HFFc6 (cell line): ENCODE measurements around the gene DSC3. TPM values are rescaled to one million over a fixed set of nuclear protein-coding genes. Genes with fewer than 3 reads are reported as not detected.

Experiments used
- DNase-seq: peaks from one replicate; pipeline ENCODE4 v3.0.0-alpha.2; 2018
- H3K27ac Mint-ChIP-seq: 2 replicates; pipeline ENCODE4 v1.8.0; 2020; ENCODE audit warnings: mild to moderate bottlenecking, mixed read lengths
- H3K27me3 Mint-ChIP-seq: 2 replicates; pipeline ENCODE4 v1.8.0; 2021; ENCODE audit warnings: mild to moderate bottlenecking, moderate library complexity, mixed read lengths; ENCODE audit not compliant: insufficient read depth
- H3K36me3 Mint-ChIP-seq: 2 replicates; pipeline ENCODE4 v1.8.0; 2021; ENCODE audit warnings: low read depth, mixed read lengths
- H3K4me1 Mint-ChIP-seq: 2 replicates; pipeline ENCODE4 v1.8.0; 2020; ENCODE audit warnings: low read depth, mixed read lengths
- H3K4me3 Mint-ChIP-seq: 2 replicates; pipeline ENCODE4 v1.8.0; 2020; ENCODE audit warnings: mild to moderate bottlenecking, moderate library complexity, mixed read lengths
- H3K9me3 Mint-ChIP-seq: 2 replicates; pipeline ENCODE4 v1.8.0; 2020; ENCODE audit warnings: mild to moderate bottlenecking, mixed read lengths
- total RNA-seq, 6 experiments: library from RNA; stranded (reverse); fragmentation: NEBNext Ultra II Directional; extraction: Animal tissue kit (Norgen Biotek cat#: 25700); gene quantifications; 2 replicates in 1 of 6; 3 replicates in 5 of 6; pipeline ENCODE4 v1.2.3, GENCODE V29; 2021
- TF ChIP-seq, protein P1 (sequence below): fragments of 200-600 bp; sonication (generic); IDR thresholded peaks from 2 replicates; pipeline ENCODE4 v1.5.0; 2021; ENCODE audit warnings: antibody characterized with exemption, mild to moderate bottlenecking

DSC3 gene
- total RNA-seq, 6 experiments from 2014 or later, result not detected

DNA sequence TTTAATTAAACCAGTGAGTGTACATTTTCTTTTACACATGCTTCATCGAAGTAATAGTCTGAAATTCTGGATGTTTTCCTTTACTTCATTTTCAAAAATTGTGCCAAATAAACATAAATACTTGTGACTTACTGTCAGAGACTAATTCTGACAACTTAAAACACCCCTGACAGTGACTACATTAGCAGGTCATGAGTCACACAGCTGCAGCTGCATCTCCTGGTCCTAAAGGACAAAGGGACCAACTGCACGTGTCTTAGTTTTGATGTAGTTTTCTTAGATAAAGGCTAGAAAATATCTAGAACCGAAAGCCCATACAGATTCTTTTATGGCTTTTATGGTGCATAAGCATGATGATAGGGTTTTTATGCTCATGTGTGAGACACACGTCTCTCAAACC is 29.6 kb upstream of the DSC3 start:
- Mint-ChIP-seq H3K27ac (no peak overlapping the region), H3K4me3 (no peak overlapping the region), H3K9me3 (peaks cover 22% of the 10 kb centered on the region), H3K36me3 (peaks cover 4% of the 10 kb centered on the region; the same call in 1 of the 2 replicates), H3K4me1 (no peaks in the 10 kb centered on the region), H3K27me3 (no peaks in the 10 kb centered on the region; the same call in none of the 2 replicates)
- TF ChIP-seq, protein P1, sequence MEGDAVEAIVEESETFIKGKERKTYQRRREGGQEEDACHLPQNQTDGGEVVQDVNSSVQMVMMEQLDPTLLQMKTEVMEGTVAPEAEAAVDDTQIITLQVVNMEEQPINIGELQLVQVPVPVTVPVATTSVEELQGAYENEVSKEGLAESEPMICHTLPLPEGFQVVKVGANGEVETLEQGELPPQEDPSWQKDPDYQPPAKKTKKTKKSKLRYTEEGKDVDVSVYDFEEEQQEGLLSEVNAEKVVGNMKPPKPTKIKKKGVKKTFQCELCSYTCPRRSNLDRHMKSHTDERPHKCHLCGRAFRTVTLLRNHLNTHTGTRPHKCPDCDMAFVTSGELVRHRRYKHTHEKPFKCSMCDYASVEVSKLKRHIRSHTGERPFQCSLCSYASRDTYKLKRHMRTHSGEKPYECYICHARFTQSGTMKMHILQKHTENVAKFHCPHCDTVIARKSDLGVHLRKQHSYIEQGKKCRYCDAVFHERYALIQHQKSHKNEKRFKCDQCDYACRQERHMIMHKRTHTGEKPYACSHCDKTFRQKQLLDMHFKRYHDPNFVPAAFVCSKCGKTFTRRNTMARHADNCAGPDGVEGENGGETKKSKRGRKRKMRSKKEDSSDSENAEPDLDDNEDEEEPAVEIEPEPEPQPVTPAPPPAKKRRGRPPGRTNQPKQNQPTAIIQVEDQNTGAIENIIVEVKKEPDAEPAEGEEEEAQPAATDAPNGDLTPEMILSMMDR, result no peak
- DNase-seq, result no peak

DNA sequence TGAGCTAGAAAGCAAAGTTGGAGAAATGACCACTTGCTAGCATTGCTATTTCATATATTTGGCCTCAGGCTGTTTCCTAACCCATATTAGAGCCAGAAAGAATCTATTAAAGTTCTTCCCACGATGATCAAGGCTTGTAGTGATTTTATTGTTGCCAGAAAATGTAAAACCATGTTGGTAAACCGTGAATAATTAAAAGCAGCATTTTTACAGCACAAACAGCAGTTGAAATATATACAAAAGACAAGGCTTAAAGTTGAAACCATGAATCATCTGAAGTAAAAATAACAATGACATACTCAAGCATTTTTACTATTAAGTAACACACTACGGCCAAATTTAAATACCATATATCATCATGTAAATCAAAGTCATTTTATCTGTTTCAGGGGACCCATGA is 27.7 kb upstream of the DSC3 start:
- DNase-seq, result no peak
- Mint-ChIP-seq H3K4me3 (no peak overlapping the region), H3K4me1 (no peaks in the 10 kb centered on the region), H3K36me3 (peaks cover 4% of the 10 kb centered on the region; the same call in 1 of the 2 replicates), H3K27me3 (no peaks in the 10 kb centered on the region; the same call in none of the 2 replicates), H3K27ac (no peak overlapping the region), H3K9me3 (peaks cover 30% of the 10 kb centered on the region)
- TF ChIP-seq, protein P1, result no peak

DNA sequence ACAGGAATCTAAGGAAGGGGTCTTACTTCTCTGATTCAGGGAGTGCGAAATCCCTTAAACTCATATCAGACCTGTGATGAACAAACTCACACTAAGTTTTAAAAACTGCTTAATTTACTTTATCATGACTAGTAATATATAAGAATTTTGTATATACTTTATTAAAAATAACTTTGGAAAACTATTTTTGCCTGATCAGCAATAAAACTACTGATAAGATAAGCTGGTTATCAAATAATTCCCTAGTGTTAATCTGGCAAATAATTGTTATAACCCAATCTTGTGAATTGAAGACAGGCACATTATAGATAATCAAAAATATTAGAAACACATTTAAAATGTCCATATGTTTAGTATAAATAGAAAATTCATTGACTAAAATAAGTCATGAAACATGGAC is 23.7 kb upstream of the DSC3 start:
- no peak overlapping the region for H3K4me3 Mint-ChIP-seq
- DNase-seq, result no peak
- no peaks in the 10 kb centered on the region; the same call in 1 of the 2 replicates for H3K36me3 Mint-ChIP-seq
- peaks cover 38% of the 10 kb centered on the region for H3K9me3 Mint-ChIP-seq
- H3K27me3 Mint-ChIP-seq, result no peaks in the 10 kb centered on the region; the same call in 1 of the 2 replicates
- H3K27ac Mint-ChIP-seq, result no peak overlapping the region
- no peaks in the 10 kb centered on the region for H3K4me1 Mint-ChIP-seq
- TF ChIP-seq, protein P1, result no peak

DNA sequence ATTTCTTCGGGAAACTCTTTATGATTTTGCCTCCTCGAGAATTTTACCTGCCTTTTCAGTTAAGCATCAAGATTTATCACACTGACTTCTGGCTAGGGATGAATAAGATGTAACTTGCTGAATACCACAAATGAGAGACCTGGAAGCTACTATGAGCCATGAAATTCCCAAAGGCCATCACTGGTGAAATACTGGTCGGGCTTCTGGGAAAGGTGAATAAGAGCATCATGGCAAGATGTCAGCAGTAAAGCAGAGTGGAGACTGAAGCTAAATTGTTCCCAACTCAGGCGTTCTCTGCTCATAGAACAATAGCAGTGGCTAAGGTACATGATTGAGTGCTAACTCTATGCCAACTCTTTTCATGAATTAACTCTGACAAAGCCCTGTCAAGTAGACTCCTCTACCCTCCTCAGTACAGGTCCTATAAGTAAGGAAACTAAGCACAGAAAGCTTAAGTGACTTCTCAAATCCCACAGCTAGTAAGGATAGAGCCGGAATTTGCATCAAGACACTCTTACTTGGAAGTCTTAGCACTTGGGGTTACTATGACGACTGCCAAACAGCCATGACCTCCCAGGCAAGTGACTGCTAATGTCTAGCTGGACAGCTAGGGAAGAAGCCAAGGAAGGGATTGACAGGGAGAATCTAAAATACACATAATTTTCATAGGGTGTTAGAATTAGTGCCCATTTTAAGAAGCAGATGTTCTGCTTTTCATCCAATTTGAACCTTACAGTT is 22.7 kb upstream of the DSC3 start:
- H3K27me3 Mint-ChIP-seq, result no peaks in the 10 kb centered on the region
- TF ChIP-seq, protein P1, result no peak
- H3K4me1 Mint-ChIP-seq, result no peaks in the 10 kb centered on the region
- DNase-seq, result no peak
- H3K4me3 Mint-ChIP-seq, result no peak overlapping the region
- no peak overlapping the region for H3K27ac Mint-ChIP-seq
- peaks cover 38% of the 10 kb centered on the region for H3K9me3 Mint-ChIP-seq
- no peaks in the 10 kb centered on the region; the same call in 1 of the 2 replicates for H3K36me3 Mint-ChIP-seq

DNA sequence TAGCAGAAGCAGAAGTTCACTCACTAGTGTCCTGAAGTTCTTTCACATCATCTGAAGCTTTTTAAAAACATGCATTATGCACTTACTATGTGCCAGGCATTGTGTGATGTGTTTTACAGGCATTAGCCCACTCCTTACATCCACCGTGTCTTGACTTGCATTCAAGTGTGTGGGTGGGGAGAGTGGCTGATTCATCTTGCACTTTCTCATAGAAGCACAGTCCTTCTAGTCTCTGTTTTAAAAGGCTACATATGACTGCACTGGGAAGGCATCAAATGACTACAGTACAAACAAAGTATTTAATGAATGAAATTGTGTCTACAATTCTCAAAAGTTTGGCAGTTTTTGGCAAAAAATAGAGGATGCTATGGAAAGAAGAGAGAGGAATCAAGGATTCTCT is 21.6 kb upstream of the DSC3 start:
- no peaks in the 10 kb centered on the region; the same call in 1 of the 2 replicates for H3K36me3 Mint-ChIP-seq
- peaks cover 1% of the 10 kb centered on the region; the same call in 1 of the 2 replicates for H3K27me3 Mint-ChIP-seq
- no peak for DNase-seq

More for the DNA sequence above, 21.6 kb upstream of the DSC3 start:
- no peaks in the 10 kb centered on the region for H3K4me1 Mint-ChIP-seq
- no peak overlapping the region for H3K4me3 Mint-ChIP-seq
- H3K27ac Mint-ChIP-seq, result no peak overlapping the region
- TF ChIP-seq, protein P1, result no peak
- H3K9me3 Mint-ChIP-seq, result peaks cover 34% of the 10 kb centered on the region
